Measurements from ENCODE around the gene CORO6. TPM values are rescaled to one million over a fixed set of nuclear protein-coding genes. Genes with fewer than 3 reads are reported as not detected.
A peak's percentile ranks its signal among the peaks of the same experiment; 100 is the strongest.

The CORO6 gene
- total RNA-seq, 3 donors from 2014 or later, result 1.2 to 21.3 (median 2.5) TPM

GRCh38 chr17:29592850-29593551 lies 29.7 kb downstream of the CORO6 start, which contains the start of gene ANKRD13B:
Gene ANKRD13B, plus strand, starts transcription at chr17:29593132. Its CDS starts 490 bp downstream, at chr17:29593622.
- no peak for TF ChIP-seq CTCF (IDR thresholded peaks at IDR 0.05)
- Histone ChIP-seq H3K4me3 (peak within 1 kb of the TSS; percentile 32), H3K36me3 (ENCODE audit: low read depth) (no peaks in the 10 kb centered on the region), H3K9me3 (no peaks in the 10 kb centered on the region), H3K4me1 (ENCODE audit: low read depth) (peaks cover 44% of the 10 kb centered on the region)
- intact Hi-C loops (cut with DNase I, micrococcal nuclease), result no loop called here
- ATAC-seq (no peak), DNase-seq (peak; percentile 63 to 74 (median 74))

GRCh38 chr17:29591737-29592608 lies 30.7 kb downstream of the CORO6 start:
- peak; percentile 99 for TF ChIP-seq CTCF (IDR thresholded peaks at IDR 0.05)
- no peak overlapping the region for H3K4me3 ChIP-seq
- DNase-seq (peak; percentile 93 to 96 (median 94)), ATAC-seq (peak; percentile 81)
- intact Hi-C loops (cut with DNase I, micrococcal nuclease), result no loop called here
- H3K36me3 ChIP-seq (ENCODE audit: low read depth), result no peaks in the 10 kb centered on the region
- H3K4me1 ChIP-seq (ENCODE audit: low read depth), result peaks cover 48% of the 10 kb centered on the region
- H3K9me3 ChIP-seq, result no peaks in the 10 kb centered on the region

- DNase-seq (peak; percentile 41 to 75 (median 64)), ATAC-seq (no peak)
- intact Hi-C loops (cut with DNase I, micrococcal nuclease), result no loop called here
- H3K4me1 ChIP-seq (ENCODE audit: low read depth), result peaks cover 48% of the 10 kb centered on the region
- H3K36me3 ChIP-seq (ENCODE audit: low read depth), result no peaks in the 10 kb centered on the region
- H3K9me3 ChIP-seq, result no peaks in the 10 kb centered on the region
- no peak overlapping the region for H3K4me3 ChIP-seq
- TF ChIP-seq CTCF (IDR thresholded peaks at IDR 0.05), result no peak
Observed at GRCh38 chr17:29591146-29591736, 31.5 kb downstream of the CORO6 start.

GRCh38 chr17:29590411-29591145 lies 32.1 kb downstream of the CORO6 start:
- DNase-seq, result peak; percentile 28 to 65 (median 52)

More at GRCh38 chr17:29590411-29591145, 32.1 kb downstream of the CORO6 start:
- H3K4me1 ChIP-seq (ENCODE audit: low read depth), result peaks cover 48% of the 10 kb centered on the region
- H3K4me3 ChIP-seq, result no peak overlapping the region
- no peak for TF ChIP-seq CTCF (IDR thresholded peaks at IDR 0.05)
- H3K9me3 ChIP-seq, result no peaks in the 10 kb centered on the region
- intact Hi-C loops (cut with DNase I, micrococcal nuclease), result no loop called here
- no peaks in the 10 kb centered on the region for H3K36me3 ChIP-seq (ENCODE audit: low read depth)
- ATAC-seq, result no peak

All from mucosa of descending colon (tissue), 3 donors.